Right cardiac atrium (tissue), 5 donors: ENCODE results near the gene FAM149B1. TPM values are rescaled to one million over a fixed set of nuclear protein-coding genes. Genes with fewer than 3 reads are reported as not detected.
"Not testable (repeated sequence)": the region's sequence is repeated elsewhere in the genome, so short reads cannot be mapped to it uniquely, and the experiment has no call there.

Experiments
- ATAC-seq, 2 donors: fragments of 200-7000 bp; cut with Tn5 transposase; one replicate each; pipeline versions ENCODE4 v1.8.0 to v1.9.1; 2020; ENCODE audit warnings: moderate library complexity in 2 of 2, mild to moderate bottlenecking in 1 of 2
- DNase-seq, 3 donors: peaks; one replicate each; pipeline ENCODE4 v3.0.0-alpha.2; 2020
- H3K27ac ChIP-seq: one replicate; pipeline ENCODE4 v1.5.1; 2013; ENCODE audit warnings: mild to moderate bottlenecking, low read length, control low read depth, moderate library complexity
- H3K27me3 ChIP-seq: one replicate; pipeline ENCODE4 v1.6.1; 2013; ENCODE audit not compliant: control insufficient read depth, insufficient read depth
- H3K4me1 ChIP-seq: one replicate; pipeline ENCODE4 v1.6.1; 2013; ENCODE audit warnings: low read length; ENCODE audit not compliant: control insufficient read depth, insufficient read depth
- H3K4me3 ChIP-seq: one replicate; pipeline ENCODE4 v1.5.1; 2013; ENCODE audit warnings: low read length, control low read depth
- H3K9me3 ChIP-seq: one replicate; pipeline ENCODE4 v1.6.1; 2013; ENCODE audit warnings: low read length; ENCODE audit not compliant: control insufficient read depth
- WGBS: extraction: QIAGEN DNeasy Blood & Tissue Kit; methylation state at CpG from one replicate; pipeline ENCODE4 v1.1.7; 2013; 5-methylcytosine and 5-hydroxymethylcytosine counted together
- intact Hi-C, 4 donors: fragments of 100-400 bp; cut with DNase I; formaldehyde crosslinking; loops; one replicate each; pipeline versions ENCODE4 v1.11.0 to v1.14.0; 2022 to 2023
- polyA plus RNA-seq: library from polyadenylated mRNA; stranded (reverse); fragments of 200-250 nt; gene quantifications from one replicate; pipeline ENCODE4 v1.2.3, GENCODE V29; 2013
- total RNA-seq, 4 donors: library from RNA; stranded (reverse); fragmentation: NEBNext Ultra II Directional; extraction: Animal tissue kit (Norgen Biotek cat#: 25700); gene quantifications; one replicate each; pipeline ENCODE4 v1.2.1, GENCODE V29; 2021
- donor health status: healthy with polysubstance abuse.
- donor health status: DM: no; HTN: yes; CAD: no.
- donor health status: DM: no; HTN: no; CAD: no.
- donor health status: DM: no; HTN: yes; CAD: no; lungs with severe emphysema.
- donor health status: DM: yes; HTN: yes; CAD: no.

FAM149B1 gene
- total and polyA plus RNA-seq, 5 donors: 11.6 to 17.5 (median 16.0) TPM

DNA sequence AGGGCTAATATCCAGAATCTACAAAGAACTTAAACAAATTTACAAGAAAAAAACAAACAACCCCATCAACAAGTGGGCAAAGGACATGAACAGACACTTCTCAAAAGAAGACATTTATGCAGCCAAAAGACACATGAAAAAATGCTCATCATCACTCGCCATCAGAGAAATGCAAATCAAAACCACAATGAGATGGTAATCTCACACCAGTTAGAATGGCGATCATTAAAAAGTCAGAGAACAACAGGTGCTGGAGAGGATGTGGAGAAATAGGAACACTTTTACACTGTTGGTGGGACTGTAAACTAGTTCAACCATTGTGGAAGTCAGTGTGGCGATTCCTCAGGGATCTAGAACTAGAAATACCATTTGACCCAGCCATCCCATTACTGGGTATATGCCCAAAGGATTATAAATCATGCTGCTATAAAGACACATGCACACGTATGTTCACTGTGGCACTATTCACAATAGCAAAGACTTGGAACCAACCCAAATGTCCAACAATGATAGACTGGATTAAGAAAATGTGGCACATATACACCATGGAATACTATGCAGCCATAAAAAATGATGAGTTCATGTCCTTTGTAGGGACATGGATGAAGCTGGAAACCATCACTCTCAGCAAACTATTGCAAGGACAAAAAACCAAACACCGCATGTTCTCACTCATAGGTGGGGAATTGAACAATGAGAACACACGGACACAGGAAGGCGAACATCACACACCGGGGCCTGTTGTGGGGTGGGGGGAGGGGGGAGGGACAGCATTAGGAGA is 17.1 kb upstream of the FAM149B1 start:
- H3K9me3 ChIP-seq, H3K27ac ChIP-seq, H3K27me3 ChIP-seq, ATAC-seq, H3K4me3 ChIP-seq, H3K4me1 ChIP-seq, DNase-seq: not testable (repeated sequence)
- intact Hi-C loops: loop anchor here in 1 of 4 donors (10.0 kb wide), 1 partner anchor 786 kb away; no protein-coding TSS in a partner anchor
- WGBS: 80% methylated on average over 7 of the region's 8 CpGs

DNA sequence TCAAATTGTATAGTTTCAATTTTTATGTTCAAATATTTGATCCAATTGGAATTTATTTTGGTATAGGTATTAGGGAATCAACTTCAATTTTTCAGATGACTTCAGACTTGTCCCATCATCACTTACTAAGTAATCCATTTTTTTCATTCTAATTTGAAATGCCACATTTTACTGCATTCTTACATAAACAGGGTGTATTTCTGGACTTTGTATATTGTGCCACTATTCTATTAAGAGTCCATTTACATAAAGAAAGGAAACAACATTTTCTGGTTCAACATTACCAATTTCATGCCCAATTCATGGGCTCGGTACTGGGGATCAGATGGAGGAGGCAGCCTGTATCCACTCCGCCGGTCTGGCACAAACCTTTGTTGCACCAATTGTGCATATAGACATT is 15.9 kb upstream of the FAM149B1 start:
- Histone ChIP-seq H3K27me3 (no peaks in the 10 kb centered on the region), H3K4me3 (no peak overlapping the region), H3K27ac (no peak overlapping the region), H3K9me3 (no peaks in the 10 kb centered on the region), H3K4me1 (no peaks in the 10 kb centered on the region)
- 95% methylated on average over 3 of the region's 3 CpGs for WGBS
- ATAC-seq (no peak), DNase-seq (no peak)
- intact Hi-C loops: loop anchor here in 1 of 4 donors (10.0 kb wide), 1 partner anchor 787 kb away; no protein-coding TSS in a partner anchor

DNA sequence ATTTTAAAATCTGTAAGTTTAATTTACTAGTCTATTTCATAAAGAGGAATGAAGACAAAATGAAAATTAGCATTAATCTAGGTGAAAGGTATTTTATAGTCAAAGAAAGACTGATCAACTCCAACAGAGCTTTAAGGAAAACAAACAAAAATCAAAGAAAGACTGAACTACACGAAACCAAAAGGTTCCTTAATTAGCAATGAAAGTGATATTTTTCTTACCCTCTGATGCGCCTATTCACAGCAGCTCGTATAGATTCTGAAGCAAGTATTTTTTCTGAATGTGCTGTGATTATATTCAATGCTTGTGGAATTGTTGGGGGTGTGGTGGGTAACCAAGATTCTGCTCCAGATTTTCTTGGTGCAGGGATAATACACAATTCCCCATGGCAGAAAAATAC is 11.9 kb upstream of the FAM149B1 start:
- 91% methylated on average over 3 of the region's 3 CpGs for WGBS
- intact Hi-C loops: loop anchor here in 1 of 4 donors (10.0 kb wide), 1 partner anchor 791 kb away; no protein-coding TSS in a partner anchor
- no peak for ATAC-seq
- no peak for DNase-seq
- H3K27ac ChIP-seq: no peak overlapping the region
- H3K4me1 ChIP-seq: no peaks in the 10 kb centered on the region
- no peaks in the 10 kb centered on the region for H3K27me3 ChIP-seq
- no peaks in the 10 kb centered on the region for H3K9me3 ChIP-seq
- H3K4me3 ChIP-seq: no peak overlapping the region

DNA sequence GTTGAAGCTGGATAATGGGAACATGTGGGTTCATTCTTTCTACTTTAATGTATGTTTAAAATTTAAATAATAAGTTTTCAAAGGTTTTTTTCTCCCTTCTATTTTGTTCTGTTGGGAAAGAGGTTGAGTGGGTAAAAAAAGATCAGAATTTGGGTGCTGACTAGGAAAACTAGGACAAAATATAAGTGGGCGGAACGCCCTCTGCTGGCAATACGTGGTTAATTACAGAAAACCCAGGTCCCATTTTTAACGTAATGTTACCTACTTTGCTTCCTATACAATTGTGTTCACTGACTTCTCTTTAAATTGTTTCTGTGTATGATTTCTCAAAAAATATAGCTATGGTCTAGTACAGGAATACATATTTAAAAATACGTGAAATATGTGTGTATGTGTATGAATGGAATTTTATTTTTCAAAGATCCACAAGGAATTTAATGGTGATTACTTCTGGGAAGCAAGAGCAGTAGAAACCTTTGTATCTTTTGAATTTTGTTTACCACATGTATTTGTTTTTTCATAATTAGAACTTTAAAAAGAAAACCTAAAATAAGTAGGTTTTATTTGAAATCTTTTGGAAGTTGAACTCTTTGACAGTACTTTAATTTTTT is 8.8 kb upstream of the FAM149B1 start:
- Histone ChIP-seq H3K4me1 (no peaks in the 10 kb centered on the region), H3K27ac (no peak overlapping the region), H3K9me3 (no peaks in the 10 kb centered on the region), H3K4me3 (no peak overlapping the region), H3K27me3 (no peaks in the 10 kb centered on the region)
- intact Hi-C loops: loop anchor here in 1 of 4 donors (10.0 kb wide), 1 partner anchor 794 kb away; no protein-coding TSS in a partner anchor
- 7% methylated on average over 5 of the region's 5 CpGs for WGBS
- no peak for ATAC-seq
- peak in 2 of 3 donors; percentile 46 to 71 for DNase-seq

DNA sequence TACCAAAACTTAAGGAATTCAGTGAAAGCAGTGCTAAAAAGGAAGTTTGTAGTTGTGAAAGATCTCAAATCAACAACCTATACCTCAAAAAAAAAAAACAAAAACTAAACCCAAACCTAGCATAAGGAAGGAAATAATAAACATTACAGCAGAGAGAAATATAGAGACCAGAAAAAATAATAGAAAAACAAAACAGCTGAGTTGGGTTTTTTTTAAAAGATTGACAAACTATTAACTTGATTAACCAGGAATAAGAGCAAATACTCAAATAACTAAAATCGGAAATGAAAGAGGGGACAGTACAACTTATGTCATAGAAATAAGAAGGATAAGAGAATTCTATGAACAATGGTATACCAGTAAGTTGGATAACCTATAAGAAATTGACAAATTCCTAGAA is 6.8 kb upstream of the FAM149B1 start:
- DNase-seq: no peak
- ATAC-seq: no peak
- intact Hi-C loops: loop anchor here in 2 of 4 donors (5.0 to 10.0 kb wide), 2 partner anchors 64 to 66 kb away; partner anchors contain the start of gene P4HA1 (in 2 of the 2)

DNA sequence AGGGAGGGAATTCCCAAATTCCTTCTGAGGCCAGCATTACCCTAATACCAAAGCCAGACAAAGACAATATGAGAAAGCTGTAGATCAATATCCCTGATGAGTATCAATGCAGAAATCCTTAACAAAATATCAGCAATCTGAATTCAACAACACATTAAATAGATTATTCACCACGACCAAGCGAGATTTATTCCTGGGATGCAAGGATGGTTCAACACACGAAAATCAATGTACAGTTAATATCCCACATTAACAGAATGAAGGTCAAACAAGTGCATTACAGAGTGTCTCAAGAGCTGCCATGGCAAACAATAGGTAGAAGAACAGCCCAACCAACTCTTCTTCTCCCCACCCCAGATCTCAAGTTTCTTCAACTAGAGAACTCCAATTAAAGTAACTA is 6.3 kb upstream of the FAM149B1 start:
- H3K4me1 ChIP-seq: no peaks in the 10 kb centered on the region
- intact Hi-C loops: loop anchor here in 2 of 4 donors (5.0 to 10.0 kb wide), 2 partner anchors 64 to 67 kb away; partner anchors contain the start of gene P4HA1 (in 2 of the 2)
- no peaks in the 10 kb centered on the region for H3K9me3 ChIP-seq
- DNase-seq (no peak), ATAC-seq (no peak)
- WGBS: 94% methylated on average over 3 of the region's 3 CpGs
- H3K27ac ChIP-seq: no peak overlapping the region
- no peaks in the 10 kb centered on the region for H3K27me3 ChIP-seq
- H3K4me3 ChIP-seq: no peak overlapping the region

More for the DNA sequence above, 6.8 kb upstream of the FAM149B1 start:
- no peak overlapping the region for H3K4me3 ChIP-seq
- H3K27me3 ChIP-seq: no peaks in the 10 kb centered on the region
- WGBS: 89% methylated on average over 1 of the region's 1 CpG
- no peaks in the 10 kb centered on the region for H3K9me3 ChIP-seq
- no peak overlapping the region for H3K27ac ChIP-seq
- H3K4me1 ChIP-seq: no peaks in the 10 kb centered on the region

DNA sequence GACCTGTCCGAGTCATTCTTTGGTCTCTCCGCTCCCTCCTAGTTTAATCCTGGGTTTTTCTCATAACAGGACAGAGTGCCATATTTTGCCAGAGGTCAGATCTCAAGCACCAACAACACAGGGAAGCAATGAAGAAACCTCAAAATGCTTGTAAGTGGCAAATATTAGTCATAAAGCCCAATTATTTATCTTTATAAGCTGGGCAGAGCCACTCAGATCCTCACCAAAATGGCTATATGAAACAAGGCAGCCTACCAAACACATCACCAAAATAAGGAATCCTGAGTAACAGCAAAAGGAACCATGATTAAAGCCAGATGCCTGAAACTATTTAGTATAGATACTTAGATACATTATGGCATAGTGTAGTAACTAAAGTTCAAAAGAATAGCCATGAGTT is 4.8 kb upstream of the FAM149B1 start:
- no peak overlapping the region for H3K4me3 ChIP-seq
- no peaks in the 10 kb centered on the region for H3K4me1 ChIP-seq
- DNase-seq (no peak), ATAC-seq (no peak)
- no peak overlapping the region for H3K27ac ChIP-seq
- intact Hi-C loops: loop anchor here in 2 of 4 donors (5.0 to 10.0 kb wide), 2 partner anchors 66 to 68 kb away; partner anchors contain the start of gene P4HA1 (in 2 of the 2)
- H3K27me3 ChIP-seq: no peaks in the 10 kb centered on the region
- no peaks in the 10 kb centered on the region for H3K9me3 ChIP-seq
- WGBS: 91% methylated on average over 2 of the region's 2 CpGs

DNA sequence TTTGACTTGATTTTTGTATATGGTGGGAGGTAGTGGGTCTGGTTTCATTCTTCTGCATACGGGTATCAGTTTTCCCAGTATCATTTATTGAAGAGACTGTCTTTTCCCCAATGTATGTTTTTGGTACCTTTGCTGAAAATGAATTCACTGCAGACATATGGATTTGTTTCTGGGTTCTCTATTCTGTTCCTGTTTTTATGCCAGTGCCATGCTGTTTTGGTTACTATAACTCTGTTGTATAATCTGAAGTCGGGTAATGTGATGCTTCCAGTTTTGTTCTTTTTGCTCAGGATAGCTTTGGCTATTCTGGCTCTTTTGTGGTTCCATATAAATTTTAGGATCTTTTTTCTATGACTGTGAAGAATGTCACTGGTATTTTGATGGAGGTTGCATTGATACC is 947 bp upstream of the FAM149B1 start:
- Histone ChIP-seq H3K4me1 (peaks cover 2% of the 10 kb centered on the region), H3K9me3 (no peaks in the 10 kb centered on the region), H3K27me3 (no peaks in the 10 kb centered on the region), H3K27ac (no peak overlapping the region), H3K4me3 (peak overlapping the region; percentile 96)
- 86% methylated on average over 2 of the region's 2 CpGs for WGBS
- DNase-seq: no peak
- intact Hi-C loops: loop anchor here in 1 of 4 donors (10.0 kb wide), 1 partner anchor 72 kb away; the partner anchor contains the start of gene P4HA1
- no peak for ATAC-seq

DNA sequence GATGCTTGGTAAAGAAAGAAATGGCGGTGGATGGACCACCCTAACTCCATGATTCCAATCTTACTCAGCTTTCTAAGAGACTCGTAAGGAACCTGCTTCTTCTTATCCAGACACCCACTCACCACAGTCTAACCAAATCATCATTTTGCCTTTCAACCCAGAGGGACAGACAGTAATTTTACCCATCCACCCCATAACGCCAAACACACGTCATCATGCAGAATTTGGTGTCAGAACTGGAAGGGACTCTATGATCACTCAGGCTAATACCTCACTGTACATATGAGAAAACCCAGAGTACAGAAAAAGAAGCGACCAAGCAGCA is 499 bp upstream of the FAM149B1 start:
- DNase-seq (no peak), ATAC-seq (no peak)
- peak overlapping the region; percentile 99 for H3K27ac ChIP-seq
- no peaks in the 10 kb centered on the region for H3K9me3 ChIP-seq
- peak overlapping the region; percentile 96 for H3K4me3 ChIP-seq
- no peaks in the 10 kb centered on the region for H3K27me3 ChIP-seq
- 9% methylated on average over 5 of the region's 5 CpGs for WGBS
- H3K4me1 ChIP-seq: peaks cover 2% of the 10 kb centered on the region
- intact Hi-C loops: loop anchor here in 1 of 4 donors (10.0 kb wide), 1 partner anchor 73 kb away; the partner anchor contains the start of gene P4HA1

DNA sequence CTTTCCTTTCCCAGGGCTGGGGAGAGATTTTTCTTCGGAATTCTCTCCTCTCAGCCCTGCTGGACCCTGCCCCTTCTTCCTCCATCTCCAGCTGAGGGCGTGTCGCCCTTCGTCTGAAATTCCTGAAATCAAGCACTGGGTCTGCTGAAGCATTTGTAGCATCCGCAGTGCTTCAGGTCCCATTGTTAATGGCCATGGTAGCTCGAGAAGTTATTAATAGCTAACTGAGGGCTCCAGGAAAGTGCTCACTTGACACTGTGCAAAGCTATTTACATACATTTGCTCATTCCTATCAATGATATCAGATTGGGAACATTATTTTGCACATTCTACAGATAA is 515 bp downstream of the FAM149B1 start:
- peaks cover 2% of the 10 kb centered on the region for H3K4me1 ChIP-seq
- no peaks in the 10 kb centered on the region for H3K9me3 ChIP-seq
- peak overlapping the region; percentile 96 for H3K4me3 ChIP-seq
- no peak for ATAC-seq
- H3K27me3 ChIP-seq: no peaks in the 10 kb centered on the region
- 0% methylated on average over 6 of the region's 6 CpGs for WGBS
- DNase-seq: no peak
- H3K27ac ChIP-seq: peak overlapping the region; percentile 99
- intact Hi-C loops: loop anchor here in 1 of 4 donors (10.0 kb wide), 1 partner anchor 74 kb away; the partner anchor contains the start of gene P4HA1

DNA sequence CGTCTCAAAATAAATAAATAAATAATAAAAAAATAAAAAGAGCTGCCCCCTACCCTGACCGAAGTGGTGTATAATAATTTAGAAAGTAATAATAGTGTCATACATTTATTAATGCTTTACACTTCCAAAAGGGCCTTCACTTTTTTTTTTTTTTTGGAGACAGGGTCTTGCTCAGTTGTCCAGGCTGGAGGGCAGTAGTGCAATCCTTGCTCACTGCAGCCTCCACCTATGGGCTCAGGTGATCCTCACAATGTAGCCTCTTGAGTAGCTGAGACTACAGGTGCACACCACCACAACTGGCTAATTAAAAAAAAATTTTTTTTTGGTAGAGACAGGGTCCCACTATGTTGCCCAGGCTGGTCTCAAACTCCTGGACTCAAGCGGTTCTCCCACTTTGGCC is 1.4 kb downstream of the FAM149B1 start:
- DNase-seq: no peak
- H3K4me1 ChIP-seq: peaks cover 2% of the 10 kb centered on the region
- H3K27ac ChIP-seq: no peak overlapping the region
- H3K4me3 ChIP-seq: no peak overlapping the region
- no peaks in the 10 kb centered on the region for H3K9me3 ChIP-seq
- 96% methylated on average over 3 of the region's 3 CpGs for WGBS
- H3K27me3 ChIP-seq: no peaks in the 10 kb centered on the region
- ATAC-seq: no peak
- intact Hi-C loops: loop anchor here in 1 of 4 donors (10.0 kb wide), 1 partner anchor 75 kb away; the partner anchor contains the start of gene P4HA1
